Thyroid gland (tissue), 4 donors: ENCODE measurements around the gene KCNJ6.

Source experiments
- CTCF ChIP-seq, 6 experiments: fragments of 200-600 bp in 3 of 6; fragments of 450-650 bp in 3 of 6; sonication (generic) in 3 of 6; IDR thresholded peaks; one replicate each; pipeline ENCODE4 v1.5.1; 2016 to 2019; ENCODE audit warnings: antibody characterized with exemption in 6 of 6, mild to moderate bottlenecking in 2 of 6, inconsistent platforms in 1 of 6, moderate library complexity in 1 of 6
- POLR2A ChIP-seq, 2 donors: fragments of 450-650 bp; IDR thresholded peaks; one replicate each; pipeline ENCODE4 v1.6.1; 2017; ENCODE audit warnings: antibody characterized with exemption in 2 of 2, mild to moderate bottlenecking in 2 of 2, moderate library complexity in 1 of 2

- TF ChIP-seq CTCF (IDR thresholded peaks at IDR 0.05) = no peak
- no peak for TF ChIP-seq POLR2A (IDR thresholded peaks at IDR 0.05)
These were observed 355.9 kb downstream of the KCNJ6 start for GRCh38 chr21:37560385-37560784.
